IMR-90 (cell line): Measurements from ENCODE around the gene PLCB4. TPM values are rescaled to one million over a fixed set of nuclear protein-coding genes. Genes with fewer than 3 reads are reported as not detected.

Experiments
- ATAC-seq: fragments of 200-7000 bp; cut with Tn5 transposase; 2 replicates; pipeline ENCODE4 v1.9.1; 2020; ENCODE audit warnings: low read depth, mild to moderate bottlenecking, moderate library complexity
- BruUV-seq: library from RNA; stranded (reverse); fragments of 400-500 nt; replicated peaks from 2 replicates; lab custom pipeline; 2021; lab: Mats Ljungman, UMichigan
- CTCF ChIA-PET: fragments of 300-600 bp; formaldehyde crosslinking; extraction: SDS; loops from one replicate; lab custom pipeline; 2021; ENCODE audit warnings: antibody characterized with exemption; lab: Yijun Ruan, JAX
- POLR2A ChIA-PET: fragments of 300-600 bp; sonication (Branson Sonifier 250); formaldehyde crosslinking; loops from one replicate; lab custom pipeline; 2022; ENCODE audit warnings: antibody characterized with exemption; ENCODE audit not compliant: unreplicated experiment; lab: Charles Lee
- DNase-seq: peaks from one replicate; pipeline ENCODE4 v3.0.0; 2013
- H2AFZ ChIP-seq: replicated peaks from 2 replicates; pipeline ENCODE3; 2013; ENCODE audit warnings: low read length, mild to moderate bottlenecking; ENCODE audit not compliant: poor library complexity
- H2AK5ac ChIP-seq: 2 replicates; pipeline ENCODE4 v1.6.1; 2013; ENCODE audit warnings: low read depth, low read length, inconsistent platforms
- H2AK9ac ChIP-seq: replicated peaks from 2 replicates; pipeline ENCODE3; 2013; ENCODE audit warnings: mild to moderate bottlenecking, low read depth, low read length, moderate library complexity; ENCODE audit not compliant: poor library complexity
- H2BK120ac ChIP-seq: 2 replicates; pipeline ENCODE4 v1.6.1; 2013; ENCODE audit warnings: low read depth, low read length, inconsistent platforms
- H2BK15ac ChIP-seq: 3 replicates; pipeline ENCODE4 v1.6.1; 2013; ENCODE audit warnings: low read depth, low read length, inconsistent platforms
- H2BK20ac ChIP-seq: 2 replicates; pipeline ENCODE4 v1.6.1; 2013; ENCODE audit warnings: low read depth, mild to moderate bottlenecking, inconsistent platforms, low read length, moderate library complexity
- H2BK5ac ChIP-seq: 2 replicates; pipeline ENCODE4 v1.6.1; 2013; ENCODE audit warnings: mild to moderate bottlenecking, low read depth, low read length, inconsistent platforms; ENCODE audit not compliant: poor library complexity, severe bottlenecking
- H3K14ac ChIP-seq: replicated peaks from 2 replicates; pipeline ENCODE4 v1.6.1; 2013; ENCODE audit warnings: low read depth, low read length, inconsistent platforms
- H3K18ac ChIP-seq: 2 replicates; pipeline ENCODE4 v1.6.1; 2013; ENCODE audit warnings: low read depth, low read length, control low read depth
- H3K23ac ChIP-seq: 2 replicates; pipeline ENCODE4 v1.6.1; 2013; ENCODE audit warnings: low read depth, low read length, inconsistent platforms
- H3K27ac ChIP-seq: 2 replicates; pipeline ENCODE4 v1.5.1; 2013; ENCODE audit warnings: mild to moderate bottlenecking, control low read depth, low read length; ENCODE audit not compliant: insufficient read depth
- H3K27me3 ChIP-seq: 2 replicates; pipeline ENCODE4 v1.6.1; 2013; ENCODE audit warnings: low read length; ENCODE audit not compliant: control insufficient read depth, insufficient read depth
- H3K36me3 ChIP-seq: 2 replicates; pipeline ENCODE4 v1.6.1; 2013; ENCODE audit warnings: low read length, mixed read lengths; ENCODE audit not compliant: control insufficient read depth, insufficient read depth
- H3K4ac ChIP-seq: 2 replicates; pipeline ENCODE4 v1.6.1; 2013; ENCODE audit warnings: low read depth, low read length, inconsistent platforms
- H3K4me1 ChIP-seq: 2 replicates; pipeline ENCODE4 v1.6.1; 2013; ENCODE audit warnings: low read length, mixed read lengths; ENCODE audit not compliant: control insufficient read depth, insufficient read depth
- H3K4me2 ChIP-seq: 2 replicates; pipeline ENCODE4 v1.6.1; 2013; ENCODE audit warnings: low read depth, mild to moderate bottlenecking, control low read depth, low read length, moderate library complexity
- H3K4me3 ChIP-seq: 2 replicates; pipeline ENCODE4 v1.5.1; 2013; ENCODE audit warnings: low read depth, mild to moderate bottlenecking, control low read depth, low read length, moderate library complexity; ENCODE audit not compliant: insufficient read depth
- H3K56ac ChIP-seq: 2 replicates; pipeline ENCODE4 v1.6.1; 2013; ENCODE audit warnings: low read length, inconsistent platforms; ENCODE audit not compliant: insufficient read depth; ENCODE audit errors: extremely low read depth
- H3K79me1 ChIP-seq, 2 experiments: 2 replicates each; pipeline ENCODE4 v1.6.1; 2013; ENCODE audit warnings: low read length in 2 of 2, inconsistent platforms in 1 of 2, low read depth in 1 of 2
- H3K9ac ChIP-seq: 2 replicates; pipeline ENCODE4 v1.6.1; 2013; ENCODE audit warnings: low read depth, low read length, control low read depth
- H3K9me1 ChIP-seq: 2 replicates; pipeline ENCODE4 v1.6.1; 2013; ENCODE audit warnings: low read length, inconsistent platforms; ENCODE audit not compliant: insufficient read depth
- H3K9me3 ChIP-seq: 2 replicates; pipeline ENCODE4 v1.6.1; 2013; ENCODE audit warnings: low read length; ENCODE audit not compliant: control insufficient read depth, insufficient read depth
- H4K20me1 ChIP-seq: 2 replicates; pipeline ENCODE4 v1.6.1; 2013; ENCODE audit warnings: low read length, inconsistent platforms; ENCODE audit not compliant: insufficient read depth
- H4K5ac ChIP-seq: 2 replicates; pipeline ENCODE4 v1.6.1; 2013; ENCODE audit warnings: mild to moderate bottlenecking, low read depth, low read length, control low read depth
- H4K8ac ChIP-seq, 2 experiments: 2 replicates each; pipeline ENCODE4 v1.6.1; 2013; ENCODE audit warnings: low read depth in 2 of 2, low read length in 2 of 2, control low read depth in 1 of 2, inconsistent platforms in 1 of 2
- H4K91ac ChIP-seq: 2 replicates; pipeline ENCODE4 v1.6.1; 2013; ENCODE audit warnings: low read depth, low read length, inconsistent platforms; ENCODE audit not compliant: insufficient read depth
- RAD21 ChIP-seq: IDR thresholded peaks from 2 replicates; pipeline ENCODE4 v1.6.1; 2012; ENCODE audit warnings: low read length, improper control_type of control experiment
- RFX5 ChIP-seq: IDR thresholded peaks from 2 replicates; pipeline ENCODE4 v1.8.0; 2012; ENCODE audit warnings: low read depth, mild to moderate bottlenecking, low read length, moderate library complexity
- WGBS, 2 experiments: methylation state at CpG; one replicate each; pipeline versions ENCODE4 v1.1.5 to v1.1.7; 2013; ENCODE audit warnings: missing lambda C conversion rate in 2 of 2; ENCODE audit not compliant: insufficient read length in 1 of 2; ENCODE audit errors: extremely low coverage in 2 of 2; 5-methylcytosine and 5-hydroxymethylcytosine counted together
- dilution Hi-C: fragments of 300-500 bp; cut with HindIII; formaldehyde crosslinking; loops from one replicate; pipeline ENCODE4 v1.14.3; 2018; ENCODE audit warnings: low sequenced_read_pairs; ENCODE audit not compliant: unreplicated experiment
- in situ Hi-C: fragments of 300-500 bp; cut with MboI; formaldehyde crosslinking; loops from 3 replicates; pipeline ENCODE4 v1.14.3; 2019; ENCODE audit warnings: low sequenced_read_pairs, inconsistent platforms, mixed read lengths
- intact Hi-C: fragments of 100-400 bp; cut with micrococcal nuclease; formaldehyde crosslinking; loops from 2 replicates; pipeline ENCODE4 v1.10.0; 2022
- polyA plus RNA-seq, 3 experiments: library from polyadenylated mRNA; depleted of rRNA; stranded (reverse); fragments of >200 nt; gene quantifications; 2 replicates each; pipeline ENCODE4 v1.2.3, GENCODE V29; 2012; ENCODE audit warnings: low replicate concordance in 1 of 3
- total RNA-seq: library from RNA; depleted of rRNA; stranded (reverse); fragments of >200 nt; gene quantifications from 2 replicates; pipeline ENCODE4 v1.2.3, GENCODE V29; 2012

The PLCB4 gene
- total and polyA plus RNA-seq, 2 of the 4 experiments (the other 2 are of a cell fraction) = 12.5 to 24.0 TPM

GRCh38 chr20:9290331-9290730 is 221.4 kb downstream of the PLCB4 start:
- Histone ChIP-seq H4K8ac (no peak overlapping the region), H4K5ac (no peak overlapping the region), H2BK5ac (no peak overlapping the region), H2BK120ac (no peak overlapping the region), H3K4me3 (no peak overlapping the region), H3K9me3 (no peaks in the 10 kb centered on the region), H4K20me1 (peaks cover 22% of the 10 kb centered on the region; the same call in 1 of the 2 replicates), H3K23ac (no peak overlapping the region), H3K36me3 (no peaks in the 10 kb centered on the region), H3K9me1 (peaks cover 12% of the 10 kb centered on the region), H4K91ac (no peak overlapping the region), H2AK5ac (no peak overlapping the region), H2AK9ac (no peak overlapping the region), H3K4me2 (no peak overlapping the region), H3K79me1 (peaks cover 21 to 49% of the 10 kb centered on the region in 2 experiments), H3K4ac (no peak overlapping the region), H3K18ac (no peak overlapping the region), H2AFZ (no peak overlapping the region), H3K4me1 (peaks cover 8% of the 10 kb centered on the region), H3K56ac (no peak overlapping the region), H3K9ac (no peak overlapping the region), H3K14ac (no peak overlapping the region), H2BK15ac (no peak overlapping the region), H3K27ac (no peak overlapping the region), H2BK20ac (no peak overlapping the region), H3K27me3 (no peaks in the 10 kb centered on the region)
- CTCF ChIA-PET = no interaction called here
- POLR2A ChIA-PET = no interaction called here
- ATAC-seq (no peak), DNase-seq (no peak)
- dilution Hi-C loops (no loop called here), in situ Hi-C loops (no loop called here), intact Hi-C loops (loop anchor here (2.0 kb wide), 1 partner anchor 20 kb away; no protein-coding TSS in a partner anchor)
- WGBS, 2 experiments = no CpG with 5 or more reads among the region's 2 CpGs
- no peak for TF ChIP-seq RFX5
- TF ChIP-seq RAD21 = no peak
- BruUV-seq = TSS peak; percentile 27
